BJ (cell line): ENCODE results near the gene SLC39A11. TPM values are rescaled to one million over a fixed set of nuclear protein-coding genes. Genes with fewer than 3 reads are reported as not detected.
"Not testable (repeated sequence)": the region's sequence is repeated elsewhere in the genome, so short reads cannot be mapped to it uniquely, and the experiment has no call there.

Experiments
- CTCF ChIA-PET: fragments of 350-600 bp; formaldehyde crosslinking; extraction: SDS; loops from one replicate; lab custom pipeline; 2021; ENCODE audit warnings: antibody characterized with exemption, inconsistent platforms; lab: Yijun Ruan, JAX
- POLR2A ChIA-PET: fragments of 300-600 bp; sonication (Branson Sonifier 250); formaldehyde crosslinking; extraction: SDS; loops from one replicate; lab custom pipeline; 2021; ENCODE audit warnings: antibody characterized with exemption; lab: Charles Lee
- DNase-seq: peaks from one replicate; pipeline ENCODE4 v3.0.0-alpha.2; 2011; ENCODE audit warnings: low read depth
- H3K27me3 ChIP-seq: 2 replicates; pipeline ENCODE4 v1.6.0; 2011; ENCODE audit warnings: low read length; ENCODE audit not compliant: control insufficient read depth, insufficient read depth
- H3K36me3 ChIP-seq: 2 replicates; pipeline ENCODE4 v1.5.1; 2011; ENCODE audit warnings: low read length; ENCODE audit not compliant: control insufficient read depth, insufficient read depth
- H3K4me3 ChIP-seq: 2 replicates; pipeline ENCODE4 v1.5.1; 2011; ENCODE audit warnings: low read depth, mild to moderate bottlenecking, control low read depth, low read length
- polyA plus RNA-seq: library from polyadenylated mRNA; depleted of rRNA; stranded (reverse); fragments of >200 nt; gene quantifications from 2 replicates; pipeline ENCODE4 v1.2.3, GENCODE V29; 2011
- TF ChIP-seq, protein P1 (sequence below): IDR thresholded peaks from 2 replicates; pipeline ENCODE4 v1.5.1; 2011; ENCODE audit warnings: low read depth, mild to moderate bottlenecking, control low read depth, inconsistent platforms, low read length, moderate library complexity; ENCODE audit not compliant: insufficient read depth

SLC39A11 gene
- polyA plus RNA-seq, 1 experiment, result 20.9 TPM

DNA sequence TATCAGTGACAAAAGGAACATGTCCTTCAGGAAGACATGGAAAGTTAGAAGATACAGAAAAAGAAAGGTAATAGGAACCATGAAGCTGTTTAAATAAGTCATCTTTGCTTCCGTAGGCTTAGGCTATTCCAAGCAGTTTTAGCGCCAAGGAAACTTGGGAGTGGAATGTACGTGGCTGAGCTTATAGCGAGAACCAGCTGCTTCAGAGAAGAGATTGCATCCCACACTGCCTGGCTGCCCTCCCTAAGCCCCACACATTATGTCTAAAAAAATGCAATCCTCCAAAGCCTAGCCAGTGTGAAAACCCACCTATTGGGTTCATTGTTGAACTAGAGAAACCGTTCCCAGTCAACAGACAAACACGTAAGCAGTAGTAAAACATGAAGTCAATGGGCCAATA is 149.9 kb downstream of the SLC39A11 start:
- Histone ChIP-seq H3K27me3 (no peaks in the 10 kb centered on the region), H3K36me3 (no peaks in the 10 kb centered on the region), H3K4me3 (no peak overlapping the region)
- TF ChIP-seq, protein P1, sequence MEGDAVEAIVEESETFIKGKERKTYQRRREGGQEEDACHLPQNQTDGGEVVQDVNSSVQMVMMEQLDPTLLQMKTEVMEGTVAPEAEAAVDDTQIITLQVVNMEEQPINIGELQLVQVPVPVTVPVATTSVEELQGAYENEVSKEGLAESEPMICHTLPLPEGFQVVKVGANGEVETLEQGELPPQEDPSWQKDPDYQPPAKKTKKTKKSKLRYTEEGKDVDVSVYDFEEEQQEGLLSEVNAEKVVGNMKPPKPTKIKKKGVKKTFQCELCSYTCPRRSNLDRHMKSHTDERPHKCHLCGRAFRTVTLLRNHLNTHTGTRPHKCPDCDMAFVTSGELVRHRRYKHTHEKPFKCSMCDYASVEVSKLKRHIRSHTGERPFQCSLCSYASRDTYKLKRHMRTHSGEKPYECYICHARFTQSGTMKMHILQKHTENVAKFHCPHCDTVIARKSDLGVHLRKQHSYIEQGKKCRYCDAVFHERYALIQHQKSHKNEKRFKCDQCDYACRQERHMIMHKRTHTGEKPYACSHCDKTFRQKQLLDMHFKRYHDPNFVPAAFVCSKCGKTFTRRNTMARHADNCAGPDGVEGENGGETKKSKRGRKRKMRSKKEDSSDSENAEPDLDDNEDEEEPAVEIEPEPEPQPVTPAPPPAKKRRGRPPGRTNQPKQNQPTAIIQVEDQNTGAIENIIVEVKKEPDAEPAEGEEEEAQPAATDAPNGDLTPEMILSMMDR, result no peak
- ChIA-PET POLR2A (no interaction called here), CTCF (no interaction called here)
- no peak for DNase-seq

DNA sequence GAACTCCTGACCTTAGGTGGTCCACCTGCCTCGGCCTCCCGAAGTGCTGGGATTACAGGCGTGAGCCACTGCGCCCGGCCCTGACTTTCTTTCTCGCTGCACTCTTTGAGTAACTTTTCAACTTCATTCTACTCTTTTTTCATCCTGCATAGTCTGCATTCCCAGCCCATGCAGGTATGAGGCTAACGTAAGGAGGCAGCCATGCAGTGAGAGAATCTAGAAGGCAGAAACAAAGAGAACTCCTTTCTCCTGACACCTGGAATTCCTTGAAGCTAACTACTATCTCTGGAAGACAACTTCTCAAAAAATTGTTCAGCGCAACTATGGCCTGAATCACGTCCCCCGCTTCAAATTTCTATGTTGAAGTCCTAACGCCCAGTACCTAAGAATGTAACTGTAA is 152.0 kb downstream of the SLC39A11 start:
- no peaks in the 10 kb centered on the region for H3K36me3 ChIP-seq
- ChIA-PET CTCF (no interaction called here), POLR2A (no interaction called here)
- H3K27me3 ChIP-seq, result no peaks in the 10 kb centered on the region
- TF ChIP-seq, protein P1, result no peak
- no peak for DNase-seq
- no peak overlapping the region for H3K4me3 ChIP-seq

DNA sequence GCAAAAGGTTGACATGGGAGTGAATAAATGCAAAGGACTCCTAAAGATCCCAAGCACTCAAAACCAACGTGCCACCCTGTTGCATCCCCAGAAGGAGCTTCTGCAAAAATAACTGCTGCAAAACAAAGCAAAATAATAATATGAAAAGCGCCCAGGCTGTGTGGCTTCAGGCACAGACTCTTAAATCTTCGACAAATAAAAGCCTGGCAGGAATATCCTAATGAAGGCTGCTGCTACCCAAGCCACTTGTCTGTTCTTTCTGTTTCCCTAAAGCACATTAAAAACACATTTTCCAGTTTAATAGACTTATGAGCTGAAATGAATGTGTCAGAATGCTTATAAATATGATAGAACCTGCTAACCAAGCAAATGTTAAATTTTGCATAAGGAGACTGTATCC is 154.0 kb downstream of the SLC39A11 start:
- POLR2A ChIA-PET, result no interaction called here
- CTCF ChIA-PET, result no interaction called here
- H3K27me3 ChIP-seq, result no peaks in the 10 kb centered on the region
- H3K4me3 ChIP-seq, result no peak overlapping the region
- no peaks in the 10 kb centered on the region for H3K36me3 ChIP-seq
- TF ChIP-seq, protein P1, result no peak
- DNase-seq, result no peak

DNA sequence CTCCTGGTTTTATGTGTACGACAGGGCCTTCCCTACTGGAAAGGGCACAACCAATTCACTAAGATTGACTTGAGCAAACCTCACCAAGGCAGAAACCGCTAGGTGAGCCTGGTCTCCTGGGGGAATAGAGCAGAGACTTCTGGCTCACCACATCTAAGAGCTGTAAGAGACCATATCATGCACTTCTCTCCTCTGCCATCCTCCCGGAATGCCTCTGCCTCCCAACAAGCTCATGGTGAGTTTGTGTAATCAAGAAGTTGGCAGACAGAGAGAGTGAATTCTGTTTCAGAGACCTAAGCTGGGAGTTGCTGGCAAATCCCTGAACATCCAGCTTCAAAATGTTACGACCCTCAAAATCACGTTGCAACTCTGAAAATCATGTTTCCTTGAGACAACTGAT is 154.8 kb downstream of the SLC39A11 start:
- H3K27me3 ChIP-seq, result no peaks in the 10 kb centered on the region
- ChIA-PET POLR2A (no interaction called here), CTCF (interaction anchor here (1.0 to 1.4 kb wide), 2 partner anchors 25 to 49 kb away, joined by 3 to 4 read pairs; no protein-coding TSS in a partner anchor)
- TF ChIP-seq, protein P1, result no peak
- H3K36me3 ChIP-seq, result no peaks in the 10 kb centered on the region
- H3K4me3 ChIP-seq, result no peak overlapping the region
- no peak for DNase-seq

DNA sequence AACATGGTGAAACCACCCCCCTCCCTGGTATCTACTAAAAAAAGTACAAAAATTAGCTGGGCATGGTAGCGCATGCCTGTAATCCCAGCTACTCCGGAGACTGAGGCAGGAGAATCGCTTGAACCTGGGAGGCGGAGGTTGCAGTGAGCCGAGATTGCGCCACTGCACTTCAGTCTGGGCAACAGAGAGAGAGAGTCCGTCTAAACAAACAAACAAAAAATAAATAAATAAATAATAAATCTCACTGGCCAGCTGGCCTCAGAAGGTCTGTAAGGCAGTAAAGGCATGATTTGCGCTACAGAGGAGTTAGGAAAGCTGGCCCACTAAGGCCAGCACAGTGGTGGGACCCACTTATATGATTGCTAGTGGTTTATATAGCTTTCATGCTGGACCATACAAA is 155.2 kb downstream of the SLC39A11 start:
- POLR2A ChIA-PET, H3K27me3 ChIP-seq, H3K36me3 ChIP-seq, H3K4me3 ChIP-seq, DNase-seq: not testable (repeated sequence)
- CTCF ChIA-PET, result interaction anchor here (1.0 to 1.4 kb wide), 2 partner anchors 24 to 49 kb away, joined by 3 to 4 read pairs; no protein-coding TSS in a partner anchor

DNA sequence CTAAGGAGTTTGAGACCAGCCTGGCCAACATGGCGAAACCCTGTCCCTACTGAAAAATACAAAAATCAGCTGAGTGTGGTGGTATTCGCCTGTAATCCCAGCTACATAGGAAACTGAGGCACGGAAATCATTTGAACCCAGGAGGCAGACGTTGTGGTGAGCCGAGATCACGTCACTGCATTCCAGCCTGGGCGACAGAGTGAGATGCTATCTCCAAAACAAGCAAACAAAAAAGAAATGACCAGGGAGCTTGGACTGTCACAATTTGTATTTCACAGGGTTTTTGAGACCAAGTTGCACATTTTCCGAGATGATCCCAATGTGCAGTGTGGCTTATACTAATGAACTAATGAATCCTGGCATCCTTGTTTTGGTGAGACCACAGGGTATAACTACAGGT is 156.5 kb downstream of the SLC39A11 start:
- ChIA-PET POLR2A (no interaction called here), CTCF (no interaction called here)

More for the DNA sequence above, 156.5 kb downstream of the SLC39A11 start:
- no peak for DNase-seq
- H3K27me3 ChIP-seq, result no peaks in the 10 kb centered on the region
- TF ChIP-seq, protein P1, result no peak
- no peaks in the 10 kb centered on the region for H3K36me3 ChIP-seq
- H3K4me3 ChIP-seq, result no peak overlapping the region
